Lower lobe of right lung (tissue), 2 donors: ENCODE measurements around the gene VASP. TPM values are rescaled to one million over a fixed set of nuclear protein-coding genes. Genes with fewer than 3 reads are reported as not detected.

Experiments used
- ATAC-seq, 2 donors: fragments of 200-7000 bp; cut with Tn5 transposase; one replicate each; pipeline ENCODE4 v1.9.1; 2020 to 2022; ENCODE audit warnings: mild to moderate bottlenecking in 2 of 2, moderate library complexity in 2 of 2
- DNase-seq: peaks from one replicate; pipeline ENCODE4 v3.0.0-alpha.2; 2020
- H3K27ac ChIP-seq: fragments of 200-600 bp; one replicate; pipeline ENCODE4 v1.8.0; 2022
- H3K27me3 ChIP-seq: fragments of 200-600 bp; one replicate; pipeline ENCODE4 v1.8.0; 2022; ENCODE audit warnings: low read depth
- H3K36me3 ChIP-seq: fragments of 200-600 bp; one replicate; pipeline ENCODE4 v1.8.0; 2022; ENCODE audit warnings: mild to moderate bottlenecking
- H3K4me1 ChIP-seq: fragments of 200-600 bp; one replicate; pipeline ENCODE4 v1.8.0; 2022
- H3K4me3 ChIP-seq: fragments of 200-600 bp; one replicate; pipeline ENCODE4 v1.8.0; 2022; ENCODE audit warnings: mild to moderate bottlenecking
- H3K9me3 ChIP-seq: fragments of 200-600 bp; one replicate; pipeline ENCODE4 v1.8.0; 2022
- intact Hi-C: fragments of 100-400 bp; cut with DNase I; formaldehyde crosslinking; loops from one replicate; pipeline ENCODE4 v1.11.0; 2022
- total RNA-seq: library from RNA; stranded (reverse); fragmentation: NEBNext Ultra II Directional; extraction: Animal tissue kit (Norgen Biotek cat#: 25700); gene quantifications from one replicate; pipeline ENCODE4 v1.2.1, GENCODE V29; 2021
- TF ChIP-seq, protein P1 (sequence below): fragments of 200-600 bp; IDR thresholded peaks from one replicate; pipeline ENCODE4 v1.8.0; 2022; ENCODE audit warnings: antibody characterized with exemption, mild to moderate bottlenecking
- donor health status: DM: no; HTN: yes; CAD: no; lungs with severe emphysema.

VASP gene
- total RNA-seq, 1 donor from 2014 or later = 190 TPM

DNA sequence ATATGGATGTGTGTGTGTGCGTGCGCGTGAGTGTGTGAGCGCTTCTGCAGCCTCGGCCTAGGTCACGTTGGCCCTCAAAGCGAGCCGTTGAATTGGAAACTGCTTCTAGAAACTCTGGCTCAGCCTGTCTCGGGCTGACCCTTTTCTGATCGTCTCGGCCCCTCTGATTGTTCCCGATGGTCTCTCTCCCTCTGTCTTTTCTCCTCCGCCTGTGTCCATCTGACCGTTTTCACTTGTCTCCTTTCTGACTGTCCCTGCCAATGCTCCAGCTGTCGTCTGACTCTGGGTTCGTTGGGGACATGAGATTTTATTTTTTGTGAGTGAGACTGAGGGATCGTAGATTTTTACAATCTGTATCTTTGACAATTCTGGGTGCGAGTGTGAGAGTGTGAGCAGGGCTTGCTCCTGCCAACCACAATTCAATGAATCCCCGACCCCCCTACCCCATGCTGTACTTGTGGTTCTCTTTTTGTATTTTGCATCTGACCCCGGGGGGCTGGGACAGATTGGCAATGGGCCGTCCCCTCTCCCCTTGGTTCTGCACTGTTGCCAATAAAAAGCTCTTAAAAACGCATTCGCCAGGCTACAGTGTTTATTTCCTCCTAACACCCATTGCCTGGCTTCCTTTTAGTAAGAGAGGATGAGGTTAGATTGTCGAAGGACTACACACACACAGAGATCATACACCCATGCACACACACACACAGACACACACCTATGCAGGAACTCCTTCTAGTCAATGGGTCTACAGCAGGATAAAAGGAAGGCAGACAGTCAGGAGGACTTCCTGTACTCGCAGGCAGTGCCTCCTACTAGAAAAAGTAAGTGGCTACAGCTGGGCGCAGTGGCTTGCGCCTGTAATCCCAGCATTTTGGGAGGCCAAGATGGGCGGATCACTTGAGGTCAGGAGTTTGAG, 32.4 kb upstream of the VASP start:
- no peaks in the 10 kb centered on the region for H3K36me3 ChIP-seq
- no peak overlapping the region for H3K27ac ChIP-seq
- peaks cover 12% of the 10 kb centered on the region for H3K27me3 ChIP-seq
- DNase-seq (no peak), ATAC-seq (no peak)
- H3K4me1 ChIP-seq = peaks cover 35% of the 10 kb centered on the region
- H3K9me3 ChIP-seq = no peaks in the 10 kb centered on the region
- TF ChIP-seq, protein P1, sequence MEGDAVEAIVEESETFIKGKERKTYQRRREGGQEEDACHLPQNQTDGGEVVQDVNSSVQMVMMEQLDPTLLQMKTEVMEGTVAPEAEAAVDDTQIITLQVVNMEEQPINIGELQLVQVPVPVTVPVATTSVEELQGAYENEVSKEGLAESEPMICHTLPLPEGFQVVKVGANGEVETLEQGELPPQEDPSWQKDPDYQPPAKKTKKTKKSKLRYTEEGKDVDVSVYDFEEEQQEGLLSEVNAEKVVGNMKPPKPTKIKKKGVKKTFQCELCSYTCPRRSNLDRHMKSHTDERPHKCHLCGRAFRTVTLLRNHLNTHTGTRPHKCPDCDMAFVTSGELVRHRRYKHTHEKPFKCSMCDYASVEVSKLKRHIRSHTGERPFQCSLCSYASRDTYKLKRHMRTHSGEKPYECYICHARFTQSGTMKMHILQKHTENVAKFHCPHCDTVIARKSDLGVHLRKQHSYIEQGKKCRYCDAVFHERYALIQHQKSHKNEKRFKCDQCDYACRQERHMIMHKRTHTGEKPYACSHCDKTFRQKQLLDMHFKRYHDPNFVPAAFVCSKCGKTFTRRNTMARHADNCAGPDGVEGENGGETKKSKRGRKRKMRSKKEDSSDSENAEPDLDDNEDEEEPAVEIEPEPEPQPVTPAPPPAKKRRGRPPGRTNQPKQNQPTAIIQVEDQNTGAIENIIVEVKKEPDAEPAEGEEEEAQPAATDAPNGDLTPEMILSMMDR = no peak
- no peak overlapping the region for H3K4me3 ChIP-seq
- intact Hi-C loops = loop anchor here (5.0 kb wide), 1 partner anchor 38 kb away; no protein-coding TSS in a partner anchor

DNA sequence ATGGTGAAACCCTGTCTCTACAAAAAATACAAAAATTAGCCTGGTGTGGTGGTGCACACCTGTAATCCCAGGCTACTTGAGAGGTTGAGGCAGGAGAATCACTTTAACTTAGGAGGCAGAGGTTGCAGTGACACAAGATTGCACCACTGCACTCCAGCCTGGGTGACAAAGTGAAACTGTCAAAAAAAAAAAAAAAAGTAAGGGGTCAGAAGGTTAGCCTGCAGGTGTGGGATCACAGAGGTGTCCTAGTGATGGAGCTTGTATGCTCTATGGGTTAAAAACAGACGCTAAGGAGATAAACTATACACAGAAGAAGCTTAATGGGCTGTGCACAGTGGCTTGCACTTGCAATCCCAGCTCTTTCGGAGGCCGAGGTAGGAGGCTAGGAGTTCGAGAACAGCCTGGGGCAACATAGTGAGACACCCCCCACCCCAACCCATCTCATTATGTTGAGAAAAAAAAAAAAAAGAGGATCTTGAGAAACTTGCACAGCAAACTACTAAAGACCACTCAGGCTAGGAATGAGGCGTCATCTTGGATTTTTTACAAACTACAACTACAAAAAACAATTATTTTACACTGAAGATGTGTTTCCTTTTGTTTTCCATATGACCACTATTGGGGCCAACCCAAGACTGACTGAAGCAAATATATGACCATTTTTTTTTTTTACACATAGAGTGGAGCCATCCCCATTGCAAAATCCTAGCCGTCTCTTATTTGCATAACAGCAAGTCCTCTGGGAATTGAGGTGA, 31.6 kb upstream of the VASP start:
- H3K27ac ChIP-seq = no peak overlapping the region
- no peak for DNase-seq
- ATAC-seq = peak in 1 of 2 donors; percentile 1
- H3K4me1 ChIP-seq = peaks cover 26% of the 10 kb centered on the region
- TF ChIP-seq, protein P1 = no peak
- intact Hi-C loops = loop anchor here (5.0 kb wide), 1 partner anchor 38 kb away; no protein-coding TSS in a partner anchor
- no peak overlapping the region for H3K4me3 ChIP-seq
- H3K9me3 ChIP-seq = no peaks in the 10 kb centered on the region
- H3K36me3 ChIP-seq = no peaks in the 10 kb centered on the region
- H3K27me3 ChIP-seq = peaks cover 12% of the 10 kb centered on the region

DNA sequence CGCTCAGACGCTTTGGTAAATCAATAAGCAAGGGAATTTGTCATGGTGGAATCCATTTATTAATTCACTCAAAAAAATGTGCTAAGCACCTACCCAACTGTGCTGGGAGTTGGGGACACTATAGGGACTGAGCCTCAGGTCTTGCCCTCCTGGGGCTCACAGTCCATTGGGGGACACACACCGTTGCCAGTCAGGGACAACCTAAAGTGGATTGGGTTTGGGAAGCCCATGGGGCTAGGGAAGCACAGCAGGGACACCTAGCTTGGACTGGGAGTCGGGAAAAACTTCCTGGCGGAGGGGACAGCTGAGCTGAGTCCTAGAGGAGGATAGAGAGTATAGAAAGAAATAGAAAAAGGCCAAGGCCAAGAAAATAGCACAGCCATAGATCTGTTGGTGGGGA, 31.0 kb upstream of the VASP start:
- H3K27me3 ChIP-seq = peaks cover 12% of the 10 kb centered on the region
- DNase-seq (no peak), ATAC-seq (peak in 1 of 2 donors; percentile 5)
- H3K4me1 ChIP-seq = peaks cover 25% of the 10 kb centered on the region
- no peak overlapping the region for H3K4me3 ChIP-seq
- TF ChIP-seq, protein P1 = no peak
- no peaks in the 10 kb centered on the region for H3K9me3 ChIP-seq
- H3K36me3 ChIP-seq = no peaks in the 10 kb centered on the region
- no peak overlapping the region for H3K27ac ChIP-seq
- intact Hi-C loops = loop anchor here (5.0 kb wide), 1 partner anchor 39 kb away; no protein-coding TSS in a partner anchor

DNA sequence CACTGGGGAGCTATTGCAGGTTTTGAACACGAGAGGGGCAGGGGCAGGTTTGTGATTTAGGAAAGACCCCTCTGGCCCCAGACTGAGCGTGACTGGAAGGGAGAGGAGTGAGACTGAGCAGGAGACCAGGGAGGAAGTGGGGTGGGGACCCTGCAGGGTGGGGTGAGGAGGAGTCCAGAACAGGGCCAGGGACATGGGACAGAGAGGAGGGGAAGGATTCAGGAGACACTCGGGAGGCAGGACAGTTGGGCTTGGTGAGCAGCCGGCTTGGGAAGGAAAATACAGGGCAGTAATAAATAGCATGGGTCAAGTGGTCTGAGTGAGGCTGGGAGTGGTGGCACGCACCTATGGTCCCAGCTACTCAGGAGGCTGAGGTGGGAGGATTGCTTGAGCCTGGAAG, 30.1 kb upstream of the VASP start:
- no peaks in the 10 kb centered on the region for H3K36me3 ChIP-seq
- ATAC-seq (peak in 1 of 2 donors; percentile 0), DNase-seq (no peak)
- TF ChIP-seq, protein P1 = no peak
- no peaks in the 10 kb centered on the region for H3K9me3 ChIP-seq
- peaks cover 12% of the 10 kb centered on the region for H3K27me3 ChIP-seq
- intact Hi-C loops = loop anchor here (5.0 kb wide), 1 partner anchor 40 kb away; no protein-coding TSS in a partner anchor
- no peak overlapping the region for H3K27ac ChIP-seq
- H3K4me3 ChIP-seq = no peak overlapping the region
- peaks cover 25% of the 10 kb centered on the region for H3K4me1 ChIP-seq

DNA sequence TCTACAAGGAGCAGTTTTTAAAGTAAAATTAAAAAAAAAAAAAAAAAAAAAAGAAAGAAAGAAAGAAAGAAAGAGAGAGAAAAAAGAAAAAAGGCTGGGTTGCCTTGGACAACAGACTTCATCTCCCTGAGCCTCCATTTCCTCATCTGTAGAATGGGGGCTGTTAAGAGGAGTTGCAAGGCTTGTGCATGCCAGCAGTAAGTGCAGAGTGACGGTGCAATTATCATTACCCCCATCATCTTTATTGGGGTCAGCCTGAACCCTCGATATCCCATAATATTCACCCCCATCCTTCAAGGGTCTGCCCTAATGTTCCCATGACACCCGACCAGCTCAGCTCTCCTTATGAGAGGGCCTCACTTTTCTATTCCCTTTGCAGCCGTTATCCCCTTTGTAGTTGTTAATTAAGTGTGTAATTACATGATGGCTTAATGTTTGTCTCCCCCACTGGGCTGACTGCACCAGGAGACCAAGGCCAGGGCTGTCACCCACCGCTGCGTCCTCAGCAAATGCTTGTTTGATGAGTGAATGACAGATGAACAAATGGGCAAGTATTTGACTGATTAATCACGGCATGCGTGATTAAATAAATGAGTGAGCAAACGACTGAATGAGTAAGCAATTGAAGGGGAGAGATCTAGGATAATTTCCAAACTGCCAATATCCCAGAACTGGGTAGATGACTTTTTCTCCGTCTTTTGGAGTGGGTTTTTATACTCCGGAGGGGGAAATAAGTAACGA, 29.4 kb upstream of the VASP start:
- Histone ChIP-seq H3K4me3 (peak overlapping the region; percentile 57), H3K36me3 (no peaks in the 10 kb centered on the region), H3K27me3 (peaks cover 12% of the 10 kb centered on the region), H3K27ac (peak overlapping the region; percentile 97), H3K4me1 (peaks cover 20% of the 10 kb centered on the region), H3K9me3 (no peaks in the 10 kb centered on the region)
- intact Hi-C loops = loop anchor here (5.0 kb wide), 1 partner anchor 41 kb away; no protein-coding TSS in a partner anchor
- no peak for DNase-seq
- TF ChIP-seq, protein P1 = no peak
- ATAC-seq = peak; percentile 0
